H1 (cell line): ENCODE results near the gene SOS1. TPM values are rescaled to one million over a fixed set of nuclear protein-coding genes. Genes with fewer than 3 reads are reported as not detected.

ENCODE experiments used
- CTCF ChIA-PET: fragments of 300-600 bp; sonication (Branson Sonifier 250); formaldehyde crosslinking; loops from one replicate; lab custom pipeline; 2021; ENCODE audit not compliant: partially characterized antibody; lab: Charles Lee
- POLR2A ChIA-PET: fragments of 300-600 bp; sonication (Branson Sonifier 250); formaldehyde crosslinking; loops from one replicate; lab custom pipeline; 2021; ENCODE audit warnings: inconsistent platforms; ENCODE audit not compliant: partially characterized antibody; lab: Charles Lee
- DNase-seq, 2 experiments: peaks; one replicate each; pipeline versions ENCODE4 v3.0.0 to v3.0.0-alpha.2; 2010 to 2022; ENCODE audit warnings: low spot score in 2 of 2, low read depth in 1 of 2, mixed read lengths in 1 of 2
- FAIRE-seq: peaks from 2 replicates; lab custom pipeline; 2011; peaks lifted over from hg19 to GRCh38; lab: Jason Lieb, UNC
- H2AFZ ChIP-seq: 2 replicates; pipeline ENCODE4 v1.8.1; 2012; ENCODE audit warnings: low read length, inconsistent platforms
- H2AK5ac ChIP-seq: 2 replicates; pipeline ENCODE4 v1.6.1; 2013; ENCODE audit warnings: low read depth, low read length
- H2BK120ac ChIP-seq: replicated peaks from 2 replicates; pipeline ENCODE3; 2013; ENCODE audit warnings: low read depth, low read length, inconsistent platforms
- H2BK12ac ChIP-seq: 2 replicates; pipeline ENCODE4 v1.6.1; 2013; ENCODE audit warnings: low read depth, low read length
- H2BK15ac ChIP-seq: 2 replicates; pipeline ENCODE4 v1.6.1; 2013; ENCODE audit warnings: low read length
- H2BK20ac ChIP-seq: 2 replicates; pipeline ENCODE4 v1.6.1; 2013; ENCODE audit warnings: low read length
- H2BK5ac ChIP-seq: 2 replicates; pipeline ENCODE4 v1.6.1; 2013; ENCODE audit warnings: low read depth, low read length
- H3K14ac ChIP-seq: 2 replicates; pipeline ENCODE4 v1.6.1; 2013; ENCODE audit warnings: inconsistent platforms; ENCODE audit not compliant: insufficient read length
- H3K18ac ChIP-seq: 2 replicates; pipeline ENCODE4 v1.6.1; 2013; ENCODE audit warnings: low read length; ENCODE audit errors: extremely low read depth
- H3K23ac ChIP-seq: 2 replicates; pipeline ENCODE4 v1.6.1; 2013; ENCODE audit warnings: inconsistent platforms; ENCODE audit not compliant: insufficient read length
- H3K23me2 ChIP-seq: 2 replicates; pipeline ENCODE4 v1.6.1; 2013; ENCODE audit warnings: low read depth, low read length
- H3K27ac ChIP-seq: 2 replicates; pipeline ENCODE4 v1.6.1; 2011; ENCODE audit warnings: low read depth, low read length, inconsistent platforms
- H3K27me3 ChIP-seq, 4 experiments: replicated peaks in 1 of 4; 1 replicate in 1 of 4; 2 replicates in 3 of 4; pipeline versions ENCODE4 v1.6.1 to v1.8.1; 2011 to 2013; ENCODE audit warnings: low read length in 3 of 4, mild to moderate bottlenecking in 3 of 4, inconsistent platforms in 2 of 4, mixed read lengths in 2 of 4, moderate library complexity in 1 of 4; ENCODE audit not compliant: control insufficient read depth in 3 of 4, insufficient read depth in 3 of 4; ENCODE audit errors: extremely low read depth in 1 of 4
- H3K36me3 ChIP-seq, 4 experiments: 2 replicates each; pipeline versions ENCODE4 v1.6.1 to v1.8.1; 2011 to 2013; ENCODE audit warnings: mild to moderate bottlenecking in 4 of 4, low read length in 3 of 4, moderate library complexity in 2 of 4, control low read depth in 1 of 4, inconsistent platforms in 1 of 4; ENCODE audit not compliant: insufficient read depth in 4 of 4, control insufficient read depth in 2 of 4
- H3K4ac ChIP-seq: replicated peaks from 2 replicates; pipeline ENCODE3; 2013; ENCODE audit warnings: low read length, low read depth, mixed read lengths, inconsistent platforms; ENCODE audit not compliant: insufficient read length
- H3K4me1 ChIP-seq, 4 experiments: replicated peaks in 1 of 4; 1 replicate in 1 of 4; 2 replicates in 3 of 4; pipeline versions ENCODE4 v1.6.1 to v1.8.1; 2011 to 2013; ENCODE audit warnings: low read length in 3 of 4, inconsistent platforms in 2 of 4, mixed read lengths in 1 of 4; ENCODE audit not compliant: insufficient read depth in 4 of 4, control insufficient read depth in 3 of 4
- H3K4me2 ChIP-seq, 2 experiments: 2 replicates each; pipeline versions ENCODE4 v1.6.1 to v1.8.1; 2011 to 2013; ENCODE audit warnings: low read depth in 2 of 2, low read length in 2 of 2, control low read depth in 1 of 2, inconsistent platforms in 1 of 2, mild to moderate bottlenecking in 1 of 2; ENCODE audit not compliant: insufficient read depth in 1 of 2
- H3K4me3 ChIP-seq, 4 experiments: fragments of 200-600, 300-600 bp in 1 of 4; sonication (generic), shearing (Covaris generic), sonication (Bioruptor Twin) in 1 of 4; 2 replicates each; pipeline versions ENCODE4 v1.5.1 to v1.8.1; 2011 to 2016; ENCODE audit warnings: low read length in 4 of 4, low read depth in 3 of 4, control low read depth in 2 of 4, inconsistent platforms in 2 of 4, mild to moderate bottlenecking in 2 of 4, mixed read lengths in 1 of 4, moderate library complexity in 1 of 4; ENCODE audit not compliant: insufficient read depth in 2 of 4; ENCODE audit errors: extremely low read depth in 1 of 4
- H3K56ac ChIP-seq: replicated peaks from 2 replicates; pipeline ENCODE3; 2013; ENCODE audit warnings: low read depth, mild to moderate bottlenecking, mixed read lengths, low read length, inconsistent platforms; ENCODE audit not compliant: insufficient read length
- H3K79me1 ChIP-seq: 2 replicates; pipeline ENCODE4 v1.6.1; 2013; ENCODE audit warnings: low read depth, low read length, control low read depth
- H3K79me2 ChIP-seq, 2 experiments: 2 replicates each; pipeline versions ENCODE4 v1.6.1 to v1.8.1; 2012 to 2013; ENCODE audit warnings: low read length in 2 of 2, mild to moderate bottlenecking in 2 of 2, inconsistent platforms in 1 of 2; ENCODE audit not compliant: insufficient read depth in 2 of 2, control insufficient read depth in 1 of 2
- H3K9ac ChIP-seq, 4 experiments: replicated peaks in 1 of 4; 1 replicate in 1 of 4; 2 replicates in 3 of 4; pipeline versions ENCODE4 v1.6.1 to v1.8.1; 2011 to 2013; ENCODE audit warnings: low read depth in 3 of 4, low read length in 3 of 4, control low read depth in 2 of 4, mild to moderate bottlenecking in 2 of 4, moderate library complexity in 2 of 4, inconsistent platforms in 1 of 4; ENCODE audit errors: extremely low read depth in 1 of 4
- H3K9me3 ChIP-seq, 2 experiments: 2 replicates each; pipeline versions ENCODE4 v1.6.1 to v1.8.1; 2012 to 2013; ENCODE audit warnings: mild to moderate bottlenecking in 2 of 2, moderate library complexity in 2 of 2, control low read depth in 1 of 2, inconsistent platforms in 1 of 2, low read depth in 1 of 2, low read length in 1 of 2, mixed read lengths in 1 of 2; ENCODE audit not compliant: insufficient read depth in 2 of 2
- H4K20me1 ChIP-seq, 2 experiments: replicated peaks in 1 of 2; 2 replicates each; pipeline versions ENCODE3 to v1.8.1; 2011 to 2013; ENCODE audit warnings: inconsistent platforms in 2 of 2, low read length in 2 of 2, mild to moderate bottlenecking in 1 of 2; ENCODE audit not compliant: insufficient read depth in 2 of 2, control insufficient read depth in 1 of 2
- H4K5ac ChIP-seq: 2 replicates; pipeline ENCODE4 v1.6.1; 2013; ENCODE audit warnings: low read length, low read depth, mixed read lengths, inconsistent platforms; ENCODE audit not compliant: insufficient read length
- H4K8ac ChIP-seq: 2 replicates; pipeline ENCODE4 v1.8.0; 2013; ENCODE audit warnings: mild to moderate bottlenecking, moderate library complexity, low read length, inconsistent platforms; ENCODE audit not compliant: insufficient read depth; ENCODE audit errors: extremely low read depth
- H4K91ac ChIP-seq: replicated peaks from 2 replicates; pipeline ENCODE3; 2013; ENCODE audit warnings: low read length, mixed read lengths, inconsistent platforms; ENCODE audit not compliant: insufficient read length
- GABPA ChIP-seq: IDR thresholded peaks from 2 replicates; pipeline ENCODE4 v1.6.1; 2011; ENCODE audit warnings: mild to moderate bottlenecking, low read length, moderate library complexity, borderline replicate concordance; ENCODE audit not compliant: insufficient read depth
- KDM5A ChIP-seq: fragments of 200-600 bp; IDR thresholded peaks from 2 replicates; pipeline ENCODE4 v1.7.1; 2012; ENCODE audit warnings: mild to moderate bottlenecking, low read length, inconsistent platforms, mixed read lengths
- PHF8 ChIP-seq: fragments of 200-600 bp; sonication (generic); conservative IDR thresholded peaks from 2 replicates; pipeline ENCODE4 v1.7.1; 2012; ENCODE audit warnings: low read depth, mild to moderate bottlenecking, inconsistent platforms, low read length, moderate library complexity
- RBBP5 ChIP-seq: IDR thresholded peaks from 2 replicates; pipeline ENCODE4 v1.7.1; 2012; ENCODE audit warnings: low read depth, mild to moderate bottlenecking, inconsistent platforms, low read length, moderate library complexity, borderline replicate concordance
- TBP ChIP-seq: IDR thresholded peaks from 2 replicates; pipeline ENCODE4 v1.6.1; 2011; ENCODE audit warnings: low read depth, low read length, improper control_type of control experiment
- TCF12 ChIP-seq: IDR thresholded peaks from 2 replicates; pipeline ENCODE4 v1.6.1; 2011; ENCODE audit warnings: low read depth, mild to moderate bottlenecking, low read length
- TEAD4 ChIP-seq: IDR thresholded peaks from 2 replicates; pipeline ENCODE4 v1.6.1; 2012; ENCODE audit warnings: low read depth, low read length, inconsistent platforms, mixed read lengths
- WGBS, 2 experiments: shearing (Covaris generic) in 1 of 2; methylation state at CpG; one replicate each; pipeline versions ENCODE4 v1.1.6 to v1.1.7; 2013 to 2015; ENCODE audit warnings: low lambda C conversion rate in 2 of 2, mixed read lengths in 2 of 2, inconsistent platforms in 1 of 2, low coverage in 1 of 2, missing lambda C conversion rate in 1 of 2; ENCODE audit not compliant: insufficient replicate concordance in 2 of 2, insufficient coverage in 1 of 2, insufficient read length in 1 of 2; ENCODE audit errors: extremely low coverage in 1 of 2, missing lambda C conversion rate in 1 of 2; 5-methylcytosine and 5-hydroxymethylcytosine counted together
- polyA plus RNA-seq, 7 experiments: library from polyadenylated mRNA; depleted of rRNA in 3 of 7; stranded (reverse) in 5 of 7; unstranded in 2 of 7; fragments of >200 nt in 5 of 7; fragments of 200-250 nt in 2 of 7; gene quantifications; 1 replicate in 5 of 7; 2 replicates in 1 of 7; 4 replicates in 1 of 7; pipeline versions ENCODE4 v1.2.1 to v1.2.3, GENCODE V29; 2011 to 2013; ENCODE audit warnings: missing spikeins in 2 of 7, mixed read lengths in 2 of 7
- total RNA-seq: library from RNA; stranded (reverse); fragmentation: NEBNext Ultra II Directional; extraction: Animal tissue kit (Norgen Biotek cat#: 25700); gene quantifications from 2 replicates; pipeline ENCODE4 v1.2.1, GENCODE V29; 2021
- TF ChIP-seq, protein P1 (sequence below), 3 experiments: IDR thresholded peaks; 1 replicate in 2 of 3; 2 replicates in 1 of 3; pipeline versions ENCODE4 v1.5.1 to v1.6.1; 2011; ENCODE audit warnings: low read length in 3 of 3, mild to moderate bottlenecking in 3 of 3, inconsistent platforms in 2 of 3, low read depth in 1 of 3, moderate library complexity in 1 of 3; ENCODE audit not compliant: insufficient read depth in 1 of 3; ENCODE audit errors: control extremely low read depth in 1 of 3

SOS1 gene
- total and polyA plus RNA-seq, 2 of the 8 experiments (the other 6 are each of a cell fraction or from before 2014, with no cell fraction given) = 25.7 to 27.0 TPM

DNA sequence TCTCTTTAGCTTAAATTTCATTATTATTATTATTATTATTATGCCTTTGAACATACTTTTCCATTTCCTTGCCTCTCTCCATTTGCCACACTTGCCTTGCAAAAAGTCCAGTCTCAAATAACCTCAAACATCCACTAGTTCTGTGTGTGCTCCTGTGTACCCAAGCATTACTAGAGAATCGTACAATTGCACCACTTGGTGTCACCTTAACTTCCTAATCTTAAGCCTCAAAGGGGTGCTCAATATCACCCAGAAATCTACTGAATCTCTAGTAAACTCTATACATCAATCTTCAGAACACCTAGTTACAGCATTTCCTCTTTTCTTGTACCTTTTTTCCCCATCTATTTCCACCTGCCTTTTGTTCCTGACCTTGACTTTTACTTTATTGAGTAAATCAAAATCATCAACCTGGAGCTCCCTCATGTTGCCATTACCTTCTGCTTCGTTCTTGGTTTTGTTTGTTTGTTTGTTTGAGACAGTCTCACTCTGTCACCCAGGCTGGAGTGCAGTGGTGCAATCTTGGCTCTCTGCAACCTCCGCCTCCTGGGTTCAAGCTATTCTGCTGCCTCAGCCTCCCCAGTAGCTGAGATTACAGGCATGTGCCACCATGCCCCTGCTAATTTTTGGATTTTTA lies 12.5 kb upstream of the SOS1 start:
- H3K27ac ChIP-seq = no peak overlapping the region
- ChIA-PET CTCF (interaction anchor here (1.2 to 2.0 kb wide), 3 partner anchors 22 to 309 kb away, joined by 4 to 9 read pairs (median 4); no protein-coding TSS in a partner anchor), POLR2A (interaction anchor here (1.2 to 1.5 kb wide), 2 partner anchors 8 to 382 kb away, joined by 3 to 4 read pairs; partner anchors contain the start of gene SRSF7)
- H3K79me1 ChIP-seq = no peaks in the 10 kb centered on the region
- no peak overlapping the region for H3K4me3 ChIP-seq
- H3K56ac ChIP-seq = no peak overlapping the region
- no peak overlapping the region for H2BK5ac ChIP-seq
- H2BK120ac ChIP-seq = no peak overlapping the region
- H3K14ac ChIP-seq = no peak overlapping the region
- no peaks in the 10 kb centered on the region for H3K79me2 ChIP-seq
- no peaks in the 10 kb centered on the region for H3K27me3 ChIP-seq
- 93% methylated on average over 3 of the region's 3 CpGs; no CpG with 5 or more reads in 1 of the 2 experiments for WGBS, 2 experiments
- no peak overlapping the region for H3K9ac ChIP-seq
- H4K20me1 ChIP-seq = no peaks in the 10 kb centered on the region
- no peaks in the 10 kb centered on the region for H3K4me1 ChIP-seq
- H3K4me2 ChIP-seq = no peak overlapping the region
- H4K8ac ChIP-seq = no peak overlapping the region
- no peak overlapping the region for H2BK15ac ChIP-seq
- no peaks in the 10 kb centered on the region for H3K36me3 ChIP-seq
- H3K9me3 ChIP-seq = no peaks in the 10 kb centered on the region
- no peak overlapping the region for H2BK12ac ChIP-seq
- DNase-seq = no peak
- no peak overlapping the region for H4K5ac ChIP-seq
- H2AK5ac ChIP-seq = no peak overlapping the region
- no peak overlapping the region for H2AFZ ChIP-seq
- no peak overlapping the region for H3K4ac ChIP-seq
- no peak overlapping the region for H3K18ac ChIP-seq
- no peak overlapping the region for H2BK20ac ChIP-seq
- H3K23ac ChIP-seq = no peak overlapping the region
- no peaks in the 10 kb centered on the region for H3K23me2 ChIP-seq
- no peak overlapping the region for H4K91ac ChIP-seq
- no peak for TF ChIP-seq TCF12
- no peak for TF ChIP-seq TBP
- no peak for TF ChIP-seq PHF8
- TF ChIP-seq TEAD4 = no peak
- TF ChIP-seq GABPA = no peak
- TF ChIP-seq RBBP5 = no peak
- TF ChIP-seq, protein P1, sequence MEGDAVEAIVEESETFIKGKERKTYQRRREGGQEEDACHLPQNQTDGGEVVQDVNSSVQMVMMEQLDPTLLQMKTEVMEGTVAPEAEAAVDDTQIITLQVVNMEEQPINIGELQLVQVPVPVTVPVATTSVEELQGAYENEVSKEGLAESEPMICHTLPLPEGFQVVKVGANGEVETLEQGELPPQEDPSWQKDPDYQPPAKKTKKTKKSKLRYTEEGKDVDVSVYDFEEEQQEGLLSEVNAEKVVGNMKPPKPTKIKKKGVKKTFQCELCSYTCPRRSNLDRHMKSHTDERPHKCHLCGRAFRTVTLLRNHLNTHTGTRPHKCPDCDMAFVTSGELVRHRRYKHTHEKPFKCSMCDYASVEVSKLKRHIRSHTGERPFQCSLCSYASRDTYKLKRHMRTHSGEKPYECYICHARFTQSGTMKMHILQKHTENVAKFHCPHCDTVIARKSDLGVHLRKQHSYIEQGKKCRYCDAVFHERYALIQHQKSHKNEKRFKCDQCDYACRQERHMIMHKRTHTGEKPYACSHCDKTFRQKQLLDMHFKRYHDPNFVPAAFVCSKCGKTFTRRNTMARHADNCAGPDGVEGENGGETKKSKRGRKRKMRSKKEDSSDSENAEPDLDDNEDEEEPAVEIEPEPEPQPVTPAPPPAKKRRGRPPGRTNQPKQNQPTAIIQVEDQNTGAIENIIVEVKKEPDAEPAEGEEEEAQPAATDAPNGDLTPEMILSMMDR (IDR thresholded peaks at IDR 0.05; ENCODE audit: control extremely low read depth in 1 of 3, insufficient read depth in 1 of 3, low read depth in 1 of 3, low read length in 3 of 3) = no peak
- no peak for TF ChIP-seq KDM5A
- no peak for FAIRE-seq
